ENCODE data around the gene UCK2.

UCK2 gene

GRCh38 chr1:165903672-165904071 is 76.3 kb downstream of the UCK2 start:
- ChIA-PET CTCF (no interaction called here), POLR2A (no interaction called here)
- TF ChIP-seq ELF4 (IDR thresholded peaks at IDR 0.05): no peak
- TF ChIP-seq FOXM1 (IDR thresholded peaks at IDR 0.05; ENCODE audit: borderline replicate concordance): no peak
- no peak for TF ChIP-seq FOXA1 (IDR thresholded peaks at IDR 0.05)
- no peak for TF ChIP-seq SP1 (IDR thresholded peaks at IDR 0.05)
- no peak for TF ChIP-seq LEF1 (IDR thresholded peaks at IDR 0.05; ENCODE audit: borderline replicate concordance)
- TF ChIP-seq ARNT (IDR thresholded peaks at IDR 0.05): no peak
- TF ChIP-seq TARDBP (IDR thresholded peaks at IDR 0.05): no peak
- TF ChIP-seq ZNF384 (IDR thresholded peaks at IDR 0.05): no peak
- TF ChIP-seq L3MBTL2 (conservative IDR thresholded peaks at IDR 0.05): no peak
- TF ChIP-seq NFRKB (IDR thresholded peaks at IDR 0.05): no peak
- TF ChIP-seq HDGF (IDR thresholded peaks at IDR 0.05; ENCODE audit: borderline replicate concordance): no peak
- DNase-seq (ENCODE audit: extremely low spot score): no peak

GRCh38 chr1:165904948-165905347 is 77.5 kb downstream of the UCK2 start:
- ChIA-PET CTCF (interaction anchor here (0.6 kb wide), 1 partner anchor 17 kb away, joined by 3 read pairs; no protein-coding TSS in a partner anchor), POLR2A (no interaction called here)
- TF ChIP-seq FOXK2 (IDR thresholded peaks at IDR 0.05) (no peak), TARDBP (IDR thresholded peaks at IDR 0.05) (no peak), LEF1 (IDR thresholded peaks at IDR 0.05; ENCODE audit: borderline replicate concordance) (no peak), SP1 (IDR thresholded peaks at IDR 0.05) (no peak), BHLHE40 (IDR thresholded peaks at IDR 0.05; ENCODE audit: borderline replicate concordance) (no peak), PKNOX1 (IDR thresholded peaks at IDR 0.05) (no peak), L3MBTL2 (conservative IDR thresholded peaks at IDR 0.05) (no peak), ELF4 (IDR thresholded peaks at IDR 0.05) (no peak), NFRKB (IDR thresholded peaks at IDR 0.05) (no peak), ZNF384 (IDR thresholded peaks at IDR 0.05) (no peak), SUZ12 (IDR thresholded peaks at IDR 0.05) (no peak), FOXM1 (IDR thresholded peaks at IDR 0.05; ENCODE audit: borderline replicate concordance) (no peak), CTBP1 (IDR thresholded peaks at IDR 0.05; ENCODE audit: borderline replicate concordance) (no peak), HDGF (IDR thresholded peaks at IDR 0.05; ENCODE audit: borderline replicate concordance) (no peak), ARNT (IDR thresholded peaks at IDR 0.05) (no peak), FOXA1 (IDR thresholded peaks at IDR 0.05) (no peak)
- DNase-seq (ENCODE audit: extremely low spot score): no peak

- TF ChIP-seq SP1 (IDR thresholded peaks at IDR 0.05) (no peak), ELF4 (IDR thresholded peaks at IDR 0.05) (no peak), HDGF (IDR thresholded peaks at IDR 0.05; ENCODE audit: borderline replicate concordance) (no peak), ZNF384 (IDR thresholded peaks at IDR 0.05) (no peak), FOXK2 (IDR thresholded peaks at IDR 0.05) (no peak), NFRKB (IDR thresholded peaks at IDR 0.05) (no peak), LEF1 (IDR thresholded peaks at IDR 0.05; ENCODE audit: borderline replicate concordance) (no peak), CTBP1 (IDR thresholded peaks at IDR 0.05; ENCODE audit: borderline replicate concordance) (no peak), PKNOX1 (IDR thresholded peaks at IDR 0.05) (no peak), FOXM1 (IDR thresholded peaks at IDR 0.05; ENCODE audit: borderline replicate concordance) (no peak), BHLHE40 (IDR thresholded peaks at IDR 0.05; ENCODE audit: borderline replicate concordance) (no peak), FOXA1 (IDR thresholded peaks at IDR 0.05) (no peak), SUZ12 (IDR thresholded peaks at IDR 0.05) (no peak)
- ChIA-PET POLR2A (no interaction called here), CTCF (no interaction called here)
- DNase-seq (ENCODE audit: extremely low spot score): no peak
These were observed 78.4 kb downstream of the UCK2 start for GRCh38 chr1:165905853-165906252.

GRCh38 chr1:165907256-165907857 is 79.9 kb downstream of the UCK2 start:
- ChIA-PET POLR2A (no interaction called here), CTCF (no interaction called here)
- no peak for DNase-seq (ENCODE audit: extremely low spot score)
- TF ChIP-seq SP1 (IDR thresholded peaks at IDR 0.05) (no peak), HDGF (IDR thresholded peaks at IDR 0.05; ENCODE audit: borderline replicate concordance) (no peak), FOXM1 (IDR thresholded peaks at IDR 0.05; ENCODE audit: borderline replicate concordance) (no peak), L3MBTL2 (conservative IDR thresholded peaks at IDR 0.05) (no peak), BHLHE40 (IDR thresholded peaks at IDR 0.05; ENCODE audit: borderline replicate concordance) (no peak), NFRKB (IDR thresholded peaks at IDR 0.05) (no peak), FOXA1 (IDR thresholded peaks at IDR 0.05) (no peak), ELF4 (IDR thresholded peaks at IDR 0.05) (no peak), ZNF384 (IDR thresholded peaks at IDR 0.05) (no peak), FOXK2 (IDR thresholded peaks at IDR 0.05) (no peak), CTBP1 (IDR thresholded peaks at IDR 0.05; ENCODE audit: borderline replicate concordance) (no peak), SUZ12 (IDR thresholded peaks at IDR 0.05) (no peak)

GRCh38 chr1:165910764-165911421 is 83.5 kb downstream of the UCK2 start:
- no peak for TF ChIP-seq PKNOX1 (IDR thresholded peaks at IDR 0.05)
- TF ChIP-seq SUZ12 (IDR thresholded peaks at IDR 0.05): no peak
- no peak for TF ChIP-seq FOXK2 (IDR thresholded peaks at IDR 0.05)
- no peak for TF ChIP-seq L3MBTL2 (conservative IDR thresholded peaks at IDR 0.05)
- no peak for TF ChIP-seq FOXM1 (IDR thresholded peaks at IDR 0.05; ENCODE audit: borderline replicate concordance)
- TF ChIP-seq NFRKB (IDR thresholded peaks at IDR 0.05): no peak
- no peak for TF ChIP-seq ARNT (IDR thresholded peaks at IDR 0.05)
- TF ChIP-seq TARDBP (IDR thresholded peaks at IDR 0.05): no peak
- no peak for TF ChIP-seq ELF4 (IDR thresholded peaks at IDR 0.05)
- no peak for TF ChIP-seq HDGF (IDR thresholded peaks at IDR 0.05; ENCODE audit: borderline replicate concordance)
- no peak for TF ChIP-seq FOXA1 (IDR thresholded peaks at IDR 0.05)
- POLR2A ChIA-PET: no interaction called here
- no peak for DNase-seq (ENCODE audit: extremely low spot score)
- CTCF ChIA-PET: no interaction called here

Measured in HEK293T (cell line).